Keratinocyte (primary cell): ENCODE data around the gene CALML6.

Source experiments
- EZH2 ChIP-seq: IDR thresholded peaks from one replicate; pipeline ENCODE4 v1.6.1; 2012; ENCODE audit warnings: inconsistent platforms, mild to moderate bottlenecking, low read length, moderate library complexity
- TF ChIP-seq, protein P1 (sequence below), 3 experiments: IDR thresholded peaks in 1 of 3; conservative IDR thresholded peaks in 1 of 3; optimal IDR thresholded peaks in 1 of 3; 2 replicates in 2 of 3; 3 replicates in 1 of 3; pipeline versions ENCODE3 to v1.5.1; 2011; ENCODE audit warnings: low read length in 3 of 3, mild to moderate bottlenecking in 3 of 3, moderate library complexity in 2 of 3, control low read depth in 1 of 3, inconsistent platforms in 1 of 3; ENCODE audit not compliant: insufficient read depth in 2 of 3; ENCODE audit errors: extremely low read depth in 1 of 3

DNA sequence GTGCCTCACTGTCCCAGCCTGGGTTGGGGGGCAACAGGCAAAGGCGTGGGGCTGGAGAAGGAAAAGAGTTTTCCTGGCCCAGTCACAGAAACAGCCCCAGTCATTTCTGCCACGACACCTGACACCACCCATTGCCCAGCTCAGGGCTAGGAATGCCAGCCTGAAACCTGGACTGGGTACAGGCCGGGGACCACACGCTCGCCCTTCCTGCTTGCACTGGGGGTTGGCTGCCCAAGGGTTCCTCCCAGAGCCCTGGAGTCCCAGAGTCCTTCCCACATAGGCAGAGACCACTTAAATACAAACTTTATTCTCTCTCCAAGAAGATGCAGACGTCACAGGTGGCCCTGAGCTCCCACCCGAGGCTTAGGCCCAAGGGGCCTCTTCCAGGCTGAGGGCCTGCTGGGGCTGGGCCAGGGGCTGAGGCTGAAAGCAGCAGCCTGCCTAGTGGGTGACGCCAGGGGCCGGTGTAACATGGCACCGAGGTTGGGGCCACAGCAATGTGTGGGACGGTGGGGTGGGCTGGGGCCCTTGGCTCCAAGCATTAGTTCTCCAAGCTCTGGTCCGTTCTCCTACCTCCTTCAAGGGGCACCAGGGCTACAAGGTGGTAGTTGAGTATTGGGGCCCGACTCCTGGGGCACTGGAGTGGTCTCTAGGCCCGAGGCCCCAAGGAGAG, 2.4 kb downstream of the CALML6 start:
- TF ChIP-seq, protein P1, sequence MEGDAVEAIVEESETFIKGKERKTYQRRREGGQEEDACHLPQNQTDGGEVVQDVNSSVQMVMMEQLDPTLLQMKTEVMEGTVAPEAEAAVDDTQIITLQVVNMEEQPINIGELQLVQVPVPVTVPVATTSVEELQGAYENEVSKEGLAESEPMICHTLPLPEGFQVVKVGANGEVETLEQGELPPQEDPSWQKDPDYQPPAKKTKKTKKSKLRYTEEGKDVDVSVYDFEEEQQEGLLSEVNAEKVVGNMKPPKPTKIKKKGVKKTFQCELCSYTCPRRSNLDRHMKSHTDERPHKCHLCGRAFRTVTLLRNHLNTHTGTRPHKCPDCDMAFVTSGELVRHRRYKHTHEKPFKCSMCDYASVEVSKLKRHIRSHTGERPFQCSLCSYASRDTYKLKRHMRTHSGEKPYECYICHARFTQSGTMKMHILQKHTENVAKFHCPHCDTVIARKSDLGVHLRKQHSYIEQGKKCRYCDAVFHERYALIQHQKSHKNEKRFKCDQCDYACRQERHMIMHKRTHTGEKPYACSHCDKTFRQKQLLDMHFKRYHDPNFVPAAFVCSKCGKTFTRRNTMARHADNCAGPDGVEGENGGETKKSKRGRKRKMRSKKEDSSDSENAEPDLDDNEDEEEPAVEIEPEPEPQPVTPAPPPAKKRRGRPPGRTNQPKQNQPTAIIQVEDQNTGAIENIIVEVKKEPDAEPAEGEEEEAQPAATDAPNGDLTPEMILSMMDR (optimal IDR thresholded peaks at IDR 0.05 in 1 of 3, IDR thresholded peaks at IDR 0.05 in 1 of 3, conservative IDR thresholded peaks at IDR 0.05 in 1 of 3; ENCODE audit: extremely low read depth in 1 of 3, insufficient read depth in 2 of 3, low read length in 3 of 3) = no peak
- TF ChIP-seq EZH2 = no peak
